NCI-H748 treated with DMSO at 0.1 percent for 48 hours (cell line): ENCODE results near the gene TTLL5.
"Not testable (repeated sequence)": the region's sequence is repeated elsewhere in the genome, so short reads cannot be mapped to it uniquely, and the experiment has no call there.

Source experiments
- DNase-seq: peaks from one replicate; lab custom pipeline; 2025; lab: John Stamatoyannopoulos, UW

The TTLL5 gene

GRCh38 chr14:75650253-75651058 lies 10.6 kb upstream of the TTLL5 start:
- no peak for DNase-seq

GRCh38 chr14:75653563-75653962 lies 7.5 kb upstream of the TTLL5 start:
- DNase-seq: no peak

- DNase-seq: peak; percentile 59
Observed at GRCh38 chr14:75654127-75654732, 6.8 kb upstream of the TTLL5 start.

GRCh38 chr14:75655235-75655634 lies 5.8 kb upstream of the TTLL5 start:
- DNase-seq: no peak

- no peak for DNase-seq
Observed at GRCh38 chr14:75657331-75657730, 3.7 kb upstream of the TTLL5 start.

GRCh38 chr14:75658957-75659356 lies 2.1 kb upstream of the TTLL5 start:
- DNase-seq: no peak

- no peak for DNase-seq
Observed at GRCh38 chr14:75660238-75660629, 812 bp upstream of the TTLL5 start.

GRCh38 chr14:75661499-75661814 lies 411 bp downstream of the TTLL5 start:
- DNase-seq: peak; percentile 63

- DNase-seq: no peak
Observed at GRCh38 chr14:75662966-75663365, 1.9 kb downstream of the TTLL5 start.

GRCh38 chr14:75667099-75667765 lies 6.2 kb downstream of the TTLL5 start:
- no peak for DNase-seq

- no peak for DNase-seq
Observed at GRCh38 chr14:75672605-75673192, 11.7 kb downstream of the TTLL5 start.

- no peak for DNase-seq
Observed at GRCh38 chr14:75673345-75674035, 12.4 kb downstream of the TTLL5 start.

- no peak for DNase-seq
Observed at GRCh38 chr14:75675265-75675960, 14.4 kb downstream of the TTLL5 start.

GRCh38 chr14:75685910-75686309 lies 24.9 kb downstream of the TTLL5 start:
- DNase-seq: no peak

- DNase-seq: no peak
Observed at GRCh38 chr14:75689012-75689411, 28.0 kb downstream of the TTLL5 start.

GRCh38 chr14:75690010-75690409 lies 29.0 kb downstream of the TTLL5 start:
- DNase-seq: no peak

GRCh38 chr14:75695025-75695424 lies 34.0 kb downstream of the TTLL5 start:
- not testable (repeated sequence) for DNase-seq

GRCh38 chr14:75697386-75697785 lies 36.3 kb downstream of the TTLL5 start:
- DNase-seq: no peak

- DNase-seq: no peak
Observed at GRCh38 chr14:75697918-75698317, 36.9 kb downstream of the TTLL5 start.

GRCh38 chr14:75699331-75699730 lies 38.3 kb downstream of the TTLL5 start:
- no peak for DNase-seq

- DNase-seq: no peak
Observed at GRCh38 chr14:75700295-75700694, 39.2 kb downstream of the TTLL5 start.

GRCh38 chr14:75702122-75702521 lies 41.1 kb downstream of the TTLL5 start:
- no peak for DNase-seq
